B cell (primary cell): Measurements from ENCODE around the gene P2RX5.

Experiments used
- CTCF ChIP-seq: fragments of 200-600 bp; IDR thresholded peaks from one replicate; pipeline ENCODE4 v1.8.0; 2022; ENCODE audit warnings: antibody characterized with exemption, mild to moderate bottlenecking
- EZH2 ChIP-seq: IDR thresholded peaks from 2 replicates; pipeline ENCODE4 v1.6.1; 2012; ENCODE audit warnings: borderline replicate concordance, low read depth, mild to moderate bottlenecking, moderate library complexity, low read length; ENCODE audit not compliant: insufficient read depth, poor library complexity, severe bottlenecking

- TF ChIP-seq CTCF = no peak
- TF ChIP-seq EZH2 = no peak
Measured at GRCh38 chr17:3658784-3659449, 37.0 kb downstream of the P2RX5 start.
